GM12874 (cell line): ENCODE results near the gene GPR32.

ENCODE experiments used
- CTCF ChIP-seq: IDR thresholded peaks from 2 replicates; pipeline ENCODE4 v1.5.1; 2011; ENCODE audit warnings: low read depth, mild to moderate bottlenecking, control low read depth, low read length, moderate library complexity; ENCODE audit not compliant: insufficient read depth

Gene GPR32

GRCh38 chr19:50739132-50739913, 30.9 kb upstream of the GPR32 start:
- TF ChIP-seq CTCF, result no peak

- no peak for TF ChIP-seq CTCF
Observed at GRCh38 chr19:50739914-50740426, 30.3 kb upstream of the GPR32 start.

- TF ChIP-seq CTCF, result no peak
Observed at GRCh38 chr19:50741179-50741933, 28.9 kb upstream of the GPR32 start.

GRCh38 chr19:50743537-50743936, 26.7 kb upstream of the GPR32 start:
- no peak for TF ChIP-seq CTCF

GRCh38 chr19:50745221-50745620, 25.0 kb upstream of the GPR32 start:
- TF ChIP-seq CTCF, result no peak

- no peak for TF ChIP-seq CTCF
Observed at GRCh38 chr19:50749490-50749889, 20.8 kb upstream of the GPR32 start.

- no peak for TF ChIP-seq CTCF
Observed at GRCh38 chr19:50750010-50750409, 20.3 kb upstream of the GPR32 start.
